Measurements from ENCODE around the gene GLUD1.

DNA sequence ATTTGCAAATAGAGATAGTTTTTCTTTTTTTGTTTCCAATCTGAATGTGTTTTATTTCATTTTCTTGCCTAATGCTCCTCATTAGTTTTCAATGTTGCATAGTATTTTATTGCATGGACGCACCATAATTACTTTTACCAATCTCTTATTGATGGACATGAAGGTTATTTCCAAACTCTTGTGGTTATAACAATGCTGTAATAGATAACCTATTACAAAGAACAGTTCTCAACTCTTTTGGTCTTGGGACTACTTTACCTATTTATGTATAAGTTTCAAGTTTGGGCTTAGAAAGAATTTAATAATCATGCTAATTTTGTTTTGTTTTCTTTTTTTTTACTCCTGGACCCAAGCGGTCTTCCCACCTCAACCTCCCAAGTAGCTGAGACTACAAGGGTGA lies 7.4 kb upstream of the GLUD1 start:
- TF ChIP-seq CTCF (conservative IDR thresholded peaks at IDR 0.05 in 1 of 2, IDR thresholded peaks at IDR 0.05 in 1 of 2; ENCODE audit: extremely low read depth in 1 of 2, insufficient read depth in 1 of 2, low read depth in 1 of 2, low read length in 2 of 2) (no peak), EZH2 (IDR thresholded peaks at IDR 0.05; ENCODE audit: borderline replicate concordance, low read length) (no peak)

Data from mammary epithelial cell (primary cell).